Spleen (tissue), 11 donors: ENCODE measurements around the gene C9orf72. TPM values are rescaled to one million over a fixed set of nuclear protein-coding genes. Genes with fewer than 3 reads are reported as not detected.

Experiments used
- DNase-seq: peaks from one replicate; pipeline ENCODE4 v3.0.0-alpha.2; 2020
- H3K27ac ChIP-seq, 8 donors: fragments of 200-600 bp; sonication (generic) in 7 of 8; 1 replicate in 4 of 8; 2 replicates in 4 of 8; pipeline versions ENCODE4 v1.5.0 to v1.8.0; 2016 to 2021; ENCODE audit warnings: inconsistent platforms in 4 of 8, mild to moderate bottlenecking in 4 of 8, moderate library complexity in 1 of 8
- H3K27me3 ChIP-seq, 7 donors: fragments of 200-600 bp; sonication (generic) in 6 of 7; replicated peaks in 1 of 7; 1 replicate in 4 of 7; 2 replicates in 3 of 7; pipeline versions ENCODE4 v1.5.0 to v1.8.0; 2016 to 2021; ENCODE audit warnings: inconsistent platforms in 3 of 7, mild to moderate bottlenecking in 1 of 7
- H3K36me3 ChIP-seq, 6 donors: fragments of 200-600 bp; sonication (generic) in 5 of 6; 1 replicate in 4 of 6; 2 replicates in 2 of 6; pipeline versions ENCODE4 v1.5.0 to v1.8.0; 2016 to 2021; ENCODE audit warnings: inconsistent platforms in 2 of 6
- H3K4me1 ChIP-seq, 6 donors: fragments of 200-600 bp; sonication (generic) in 5 of 6; 1 replicate in 3 of 6; 2 replicates in 3 of 6; pipeline versions ENCODE4 v1.5.0 to v1.8.0; 2016 to 2021; ENCODE audit warnings: inconsistent platforms in 3 of 6
- H3K4me3 ChIP-seq, 8 donors: fragments of 200-600 bp; sonication (generic) in 7 of 8; 1 replicate in 4 of 8; 2 replicates in 4 of 8; pipeline versions ENCODE4 v1.5.0 to v1.8.0; 2016 to 2021; ENCODE audit warnings: inconsistent platforms in 4 of 8, mild to moderate bottlenecking in 4 of 8, moderate library complexity in 2 of 8
- H3K9me3 ChIP-seq, 8 donors: fragments of 200-600 bp; sonication (generic) in 7 of 8; 1 replicate in 4 of 8; 2 replicates in 4 of 8; pipeline versions ENCODE4 v1.5.0 to v1.8.0; 2016 to 2021; ENCODE audit warnings: inconsistent platforms in 4 of 8
- POLR2A ChIP-seq, 3 donors: fragments of 450-650 bp; IDR thresholded peaks; one replicate each; pipeline ENCODE4 v1.5.1; 2017; ENCODE audit warnings: antibody characterized with exemption in 3 of 3, mild to moderate bottlenecking in 1 of 3
- POLR2AphosphoS5 ChIP-seq, 3 donors: sonication (generic); formaldehyde crosslinking; IDR thresholded peaks; one replicate each; pipeline ENCODE4 v1.5.1; 2017; ENCODE audit warnings: antibody characterized with exemption in 3 of 3
- WGBS, 5 donors: extraction: QIAGEN DNeasy Blood & Tissue Kit in 3 of 5; methylation state at CpG; one replicate each; pipeline versions ENCODE4 v1.1.5 to v1.1.7; 2013 to 2018; 5-methylcytosine and 5-hydroxymethylcytosine counted together
- intact Hi-C: fragments of 100-400 bp; cut with DNase I; formaldehyde crosslinking; loops from one replicate; pipeline ENCODE4 v1.15.0; 2023; ENCODE audit warnings: low total_unique reads
- polyA plus RNA-seq, 3 donors: library from polyadenylated mRNA; stranded (reverse); fragments of 200-250 nt; gene quantifications; one replicate each; pipeline ENCODE4 v1.2.1, GENCODE V29; 2013
- total RNA-seq, 7 donors: library from RNA; depleted of rRNA in 3 of 7; stranded (reverse); fragments of >200 nt in 3 of 7; fragmentation: NEBNext Ultra II Directional in 4 of 7; extraction: Animal tissue kit (Norgen Biotek cat#: 25700) in 4 of 7; gene quantifications; one replicate each; pipeline versions ENCODE4 v1.1.0 to v1.2.1, GENCODE V29; 2016 to 2021
- TF ChIP-seq, protein P1 (sequence below), 11 experiments: fragments of 200-600 bp in 7 of 11; fragments of 450-650 bp in 4 of 11; sonication (generic) in 4 of 11; IDR thresholded peaks in 8 of 11; conservative IDR thresholded peaks in 3 of 11; 1 replicate in 7 of 11; 2 replicates in 4 of 11; pipeline versions ENCODE4 v1.4.0 to v1.8.0; 2016 to 2021; ENCODE audit warnings: antibody characterized with exemption in 11 of 11, inconsistent platforms in 4 of 11, mild to moderate bottlenecking in 1 of 11
- donor health status: healthy with polysubstance abuse.
- donor health status: DM: no; HTN: no; CAD: no; lungs with moderate emphysema.
- donor health status: DM: no; HTN: no; CAD: no.
- donor health status: Bipolar disorder and iron deficiency.
- donor health status: healthy.
- donor health status: DM: no; HTN: no; CAD: no.
- donor health status: DM: yes; HTN: yes; CAD: no.

C9orf72 gene
- total and polyA plus RNA-seq, 10 donors: 10.1 to 88.5 (median 39.7) TPM

- TF ChIP-seq POLR2A (IDR thresholded peaks at IDR 0.05) (no peak), POLR2AphosphoS5 (IDR thresholded peaks at IDR 0.05) (no peak)
- TF ChIP-seq, protein P1, sequence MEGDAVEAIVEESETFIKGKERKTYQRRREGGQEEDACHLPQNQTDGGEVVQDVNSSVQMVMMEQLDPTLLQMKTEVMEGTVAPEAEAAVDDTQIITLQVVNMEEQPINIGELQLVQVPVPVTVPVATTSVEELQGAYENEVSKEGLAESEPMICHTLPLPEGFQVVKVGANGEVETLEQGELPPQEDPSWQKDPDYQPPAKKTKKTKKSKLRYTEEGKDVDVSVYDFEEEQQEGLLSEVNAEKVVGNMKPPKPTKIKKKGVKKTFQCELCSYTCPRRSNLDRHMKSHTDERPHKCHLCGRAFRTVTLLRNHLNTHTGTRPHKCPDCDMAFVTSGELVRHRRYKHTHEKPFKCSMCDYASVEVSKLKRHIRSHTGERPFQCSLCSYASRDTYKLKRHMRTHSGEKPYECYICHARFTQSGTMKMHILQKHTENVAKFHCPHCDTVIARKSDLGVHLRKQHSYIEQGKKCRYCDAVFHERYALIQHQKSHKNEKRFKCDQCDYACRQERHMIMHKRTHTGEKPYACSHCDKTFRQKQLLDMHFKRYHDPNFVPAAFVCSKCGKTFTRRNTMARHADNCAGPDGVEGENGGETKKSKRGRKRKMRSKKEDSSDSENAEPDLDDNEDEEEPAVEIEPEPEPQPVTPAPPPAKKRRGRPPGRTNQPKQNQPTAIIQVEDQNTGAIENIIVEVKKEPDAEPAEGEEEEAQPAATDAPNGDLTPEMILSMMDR (IDR thresholded peaks at IDR 0.05 in 8 of 11, conservative IDR thresholded peaks at IDR 0.05 in 3 of 11): no peak
- no peak for DNase-seq
- Histone ChIP-seq H3K27me3 (no peaks in the 10 kb centered on the region), H3K4me3 (peak overlapping the region in 1 of 8 donors; percentile 35), H3K9me3 (no peaks in the 10 kb centered on the region), H3K4me1 (peaks cover 0 to 28% (median 2%) of the 10 kb centered on the region in 6 donors), H3K36me3 (no peaks in the 10 kb centered on the region), H3K27ac (peak overlapping the region; percentile 9 to 85 (median 66))
- WGBS, 5 donors: 46 to 67% (median 59%) methylated on average over 6 of the region's 6 CpGs
- intact Hi-C loops: no loop called here
Measured at GRCh38 chr9:27599102-27599869, 26.0 kb upstream of the C9orf72 start.

- no peaks in the 10 kb centered on the region for H3K9me3 ChIP-seq
- no peak overlapping the region for H3K27ac ChIP-seq
- peaks cover 0 to 11% (median 2%) of the 10 kb centered on the region in 6 donors for H3K4me1 ChIP-seq
- no peaks in the 10 kb centered on the region for H3K27me3 ChIP-seq
- TF ChIP-seq POLR2AphosphoS5 (IDR thresholded peaks at IDR 0.05) (no peak), POLR2A (IDR thresholded peaks at IDR 0.05) (no peak)
- TF ChIP-seq, protein P1 (IDR thresholded peaks at IDR 0.05 in 8 of 11, conservative IDR thresholded peaks at IDR 0.05 in 3 of 11): no peak
- no peaks in the 10 kb centered on the region for H3K36me3 ChIP-seq
- H3K4me3 ChIP-seq: no peak overlapping the region
- intact Hi-C loops: no loop called here
- no peak for DNase-seq
- 89 to 96% (median 91%) methylated on average over 13 of the region's 13 CpGs for WGBS, 5 donors
Measured at GRCh38 chr9:27595733-27596132, 22.5 kb upstream of the C9orf72 start.

- Histone ChIP-seq H3K27me3 (peaks cover 0 to 9% (median 0%) of the 10 kb centered on the region in 7 donors), H3K9me3 (no peaks in the 10 kb centered on the region), H3K36me3 (no peaks in the 10 kb centered on the region), H3K4me1 (peaks cover 0 to 17% (median 2%) of the 10 kb centered on the region in 6 donors), H3K4me3 (no peak overlapping the region), H3K27ac (peak overlapping the region in 3 of 8 donors; percentile 70 to 80 (median 74))
- intact Hi-C loops: no loop called here
- 66 to 91% (median 87%) methylated on average over 3 of the region's 3 CpGs for WGBS, 5 donors
- no peak for TF ChIP-seq POLR2AphosphoS5 (IDR thresholded peaks at IDR 0.05)
- TF ChIP-seq, protein P1 (IDR thresholded peaks at IDR 0.05 in 8 of 11, conservative IDR thresholded peaks at IDR 0.05 in 3 of 11): no peak
- no peak for TF ChIP-seq POLR2A (IDR thresholded peaks at IDR 0.05)
- DNase-seq: no peak
Measured at GRCh38 chr9:27591672-27592071, 18.4 kb upstream of the C9orf72 start.

DNA sequence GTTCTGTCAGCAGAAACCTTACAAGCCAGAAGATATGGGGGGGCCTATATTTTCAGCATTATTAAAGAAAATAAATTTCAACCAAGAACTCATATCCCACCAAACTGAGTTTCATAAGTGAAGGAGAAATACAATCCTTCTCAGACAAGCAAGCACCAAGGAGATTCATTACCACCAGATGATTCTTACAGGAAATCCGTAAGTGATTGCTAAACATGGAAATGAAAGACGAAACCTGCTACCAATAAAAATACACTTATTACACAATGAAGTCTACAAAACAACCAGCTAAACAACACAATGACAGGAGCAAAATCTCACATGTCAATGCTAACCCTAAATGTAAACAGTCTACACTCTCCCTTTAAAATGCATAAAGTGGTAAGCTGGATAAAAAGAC is 17.8 kb upstream of the C9orf72 start:
- DNase-seq: no peak
- Histone ChIP-seq H3K4me3 (no peak overlapping the region), H3K27ac (peak overlapping the region in 5 of 8 donors; percentile 27 to 80 (median 70)), H3K27me3 (peaks cover 0 to 9% (median 0%) of the 10 kb centered on the region in 7 donors), H3K9me3 (no peaks in the 10 kb centered on the region), H3K4me1 (peaks cover 0 to 20% (median 2%) of the 10 kb centered on the region in 6 donors), H3K36me3 (no peaks in the 10 kb centered on the region)
- intact Hi-C loops: no loop called here
- WGBS, 5 donors: 47 to 75% (median 68%) methylated on average over 2 of the region's 2 CpGs
- TF ChIP-seq, protein P1 (IDR thresholded peaks at IDR 0.05 in 8 of 11, conservative IDR thresholded peaks at IDR 0.05 in 3 of 11): no peak
- TF ChIP-seq POLR2AphosphoS5 (IDR thresholded peaks at IDR 0.05) (no peak), POLR2A (IDR thresholded peaks at IDR 0.05) (no peak)
